ENCODE results near the gene DENND6B. TPM values are rescaled to one million over a fixed set of nuclear protein-coding genes. Genes with fewer than 3 reads are reported as not detected.

The DENND6B gene
- total RNA-seq, 1 experiment from 2014 or later, result 2.5 TPM

GRCh38 chr22:50264946-50265669 is 61.7 kb downstream of the DENND6B start (continued):
- no peak for TF ChIP-seq ARID4B (CRISPR knock-in tag; IDR thresholded peaks at IDR 0.05; ENCODE audit: borderline replicate concordance)
- no peak for TF ChIP-seq AFF4 (CRISPR knock-in tag; IDR thresholded peaks at IDR 0.05; ENCODE audit: borderline replicate concordance)
- no peak for TF ChIP-seq ZNF263 (CRISPR knock-in tag; IDR thresholded peaks at IDR 0.05; ENCODE audit: low read depth)
- no peak for TF ChIP-seq PRRX2 (CRISPR knock-in tag; IDR thresholded peaks at IDR 0.05)

GRCh38 chr22:50264104-50264745 is 62.6 kb downstream of the DENND6B start:
- ChIA-PET POLR2A (no interaction called here), CTCF (interaction anchor here (0.9 to 3.7 kb wide), 3 partner anchors 8 to 77 kb away, joined by 3 to 21 read pairs (median 3); no protein-coding TSS in a partner anchor)
- Mint-ChIP-seq H3K4me1 (peaks cover 8% of the 10 kb centered on the region), H3K4me3 (no peak overlapping the region), H3K27ac (no peak overlapping the region), H3K9me3 (no peaks in the 10 kb centered on the region), H3K36me3 (no peaks in the 10 kb centered on the region), H3K27me3 (ENCODE audit: low read depth) (peaks cover 40% of the 10 kb centered on the region)
- no peak for ATAC-seq
- DNase-seq (ENCODE audit: low spot score), result no peak
- TF ChIP-seq TCF7 (CRISPR knock-in tag; IDR thresholded peaks at IDR 0.05; ENCODE audit: low read depth) (no peak), JUN (CRISPR knock-in tag; IDR thresholded peaks at IDR 0.05) (no peak)

- POLR2A ChIA-PET, result no interaction called here
- peaks cover 29% of the 10 kb centered on the region for H3K27me3 Mint-ChIP-seq (ENCODE audit: low read depth)
- no peak overlapping the region for H3K27ac Mint-ChIP-seq
- no peaks in the 10 kb centered on the region for H3K9me3 Mint-ChIP-seq
- CTCF ChIA-PET, result interaction anchor here (0.9 to 3.7 kb wide), 6 partner anchors 9 to 79 kb away, joined by 3 to 21 read pairs (median 4); partner anchors contain the start of gene HDAC10
- no peak overlapping the region for H3K4me3 Mint-ChIP-seq
- no peak for ATAC-seq
- no peak for DNase-seq (ENCODE audit: low spot score)
- no peaks in the 10 kb centered on the region for H3K36me3 Mint-ChIP-seq
- peaks cover 8% of the 10 kb centered on the region for H3K4me1 Mint-ChIP-seq
- TF ChIP-seq FOXP4 (CRISPR knock-in tag; IDR thresholded peaks at IDR 0.05), result no peak
- TF ChIP-seq JAZF1 (CRISPR knock-in tag; IDR thresholded peaks at IDR 0.05), result no peak
- TF ChIP-seq SOX15 (CRISPR knock-in tag; IDR thresholded peaks at IDR 0.05), result no peak
- no peak for TF ChIP-seq TP53 (CRISPR knock-in tag; IDR thresholded peaks at IDR 0.05)
- no peak for TF ChIP-seq ZBTB21 (CRISPR knock-in tag; IDR thresholded peaks at IDR 0.05; ENCODE audit: borderline replicate concordance)
- TF ChIP-seq ZNF416 (CRISPR knock-in tag; IDR thresholded peaks at IDR 0.05), result no peak
- TF ChIP-seq PREB (CRISPR knock-in tag; IDR thresholded peaks at IDR 0.05; ENCODE audit: borderline replicate concordance), result no peak
- no peak for TF ChIP-seq TCF7 (CRISPR knock-in tag; IDR thresholded peaks at IDR 0.05; ENCODE audit: low read depth)
- TF ChIP-seq ZNF281 (CRISPR knock-in tag; IDR thresholded peaks at IDR 0.05), result no peak
These were observed 63.7 kb downstream of the DENND6B start for GRCh38 chr22:50262973-50263617.

Data from WTC11 (cell line).